Gastrocnemius medialis (tissue), 4 donors: ENCODE results near the gene ANKRD12. TPM values are rescaled to one million over a fixed set of nuclear protein-coding genes. Genes with fewer than 3 reads are reported as not detected.

ENCODE experiments used
- ATAC-seq, 2 donors: fragments of 150-250 bp; one replicate each; pipeline ENCODE4 v1.9.1; 2016
- DNase-seq, 2 donors: peaks; one replicate each; pipeline ENCODE4 v3.0.0-alpha.2; 2019
- H3K27ac ChIP-seq, 4 donors: fragments of 200-600 bp; sonication (generic); 1 replicate in 1 of 4; 2 replicates in 3 of 4; pipeline ENCODE4 v1.5.1; 2016 to 2018; ENCODE audit warnings: mild to moderate bottlenecking in 2 of 4, moderate library complexity in 1 of 4
- H3K27me3 ChIP-seq, 3 donors: fragments of 200-600 bp; sonication (generic) in 2 of 3; 1 replicate in 1 of 3; 2 replicates in 2 of 3; pipeline versions ENCODE4 v1.5.1 to v1.6.0; 2016 to 2019; ENCODE audit warnings: mild to moderate bottlenecking in 1 of 3, moderate library complexity in 1 of 3
- H3K36me3 ChIP-seq, 2 donors: fragments of 200-600 bp; sonication (generic) in 1 of 2; one replicate each; pipeline ENCODE4 v1.5.1; 2017 to 2018
- H3K4me1 ChIP-seq, 2 donors: fragments of 200-600 bp; sonication (generic) in 1 of 2; one replicate each; pipeline ENCODE4 v1.5.1; 2016 to 2017; ENCODE audit warnings: mild to moderate bottlenecking in 2 of 2
- H3K4me3 ChIP-seq, 4 donors: fragments of 200-600 bp; sonication (generic) in 3 of 4; 1 replicate in 1 of 4; 2 replicates in 3 of 4; pipeline ENCODE4 v1.5.1; 2016 to 2019; ENCODE audit warnings: mild to moderate bottlenecking in 2 of 4
- H3K9me3 ChIP-seq, 3 donors: fragments of 200-600 bp; sonication (generic) in 2 of 3; 1 replicate in 1 of 3; 2 replicates in 2 of 3; pipeline ENCODE4 v1.5.1; 2016 to 2019
- CTCF ChIP-seq, 5 experiments: fragments of 450-650 bp in 3 of 5; fragments of 200-600 bp in 2 of 5; sonication (generic) in 2 of 5; IDR thresholded peaks in 4 of 5; conservative IDR thresholded peaks in 1 of 5; 1 replicate in 4 of 5; 2 replicates in 1 of 5; pipeline ENCODE4 v1.5.1; 2016 to 2019; ENCODE audit warnings: antibody characterized with exemption in 5 of 5, mild to moderate bottlenecking in 3 of 5, moderate library complexity in 3 of 5
- POLR2A ChIP-seq, 2 donors: fragments of 450-650 bp; IDR thresholded peaks; one replicate each; pipeline ENCODE4 v1.6.1; 2017; ENCODE audit warnings: antibody characterized with exemption in 2 of 2, mild to moderate bottlenecking in 2 of 2, moderate library complexity in 2 of 2
- in situ Hi-C, 4 donors: fragments of 200-750 bp; cut with MboI; loops; one replicate each; pipeline versions ENCODE4 v1.15.0 to v1.8.0; 2017; ENCODE audit warnings: low sequenced_read_pairs in 4 of 4
- intact Hi-C: fragments of 100-400 bp; cut with DNase I; formaldehyde crosslinking; loops from one replicate; pipeline ENCODE4 v1.15.1; 2023; ENCODE audit warnings: low total_unique reads
- total RNA-seq, 4 donors: library from RNA; depleted of rRNA; stranded (reverse); fragments of >200 nt; gene quantifications; one replicate each; pipeline versions ENCODE4 v1.1.0 to v1.2.3, GENCODE V29; 2016

The ANKRD12 gene
- total RNA-seq, 4 donors from 2014 or later, result 26.9 to 40.1 (median 36.7) TPM

DNA sequence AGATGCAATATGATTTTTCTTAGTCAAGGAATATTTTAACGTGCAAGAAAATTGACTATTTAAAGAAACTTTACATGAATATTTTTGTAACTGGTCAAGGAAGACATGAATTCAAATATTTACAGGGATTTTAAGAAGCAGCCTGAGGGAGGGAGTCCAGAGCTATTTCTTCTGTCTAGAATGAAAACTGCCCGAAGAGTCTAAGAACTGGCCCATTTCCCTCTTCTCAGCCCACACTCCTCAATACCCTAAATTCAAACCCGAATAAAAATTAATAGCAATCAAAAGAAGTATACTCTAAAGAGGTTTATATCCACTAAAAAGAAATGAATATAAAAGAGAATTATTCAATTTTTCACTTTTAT lies 40.6 kb upstream of the ANKRD12 start:
- peaks cover 4 to 6% of the 10 kb centered on the region in 2 donors for H3K4me1 ChIP-seq

GRCh38 chr18:9096685-9097084 lies 39.9 kb upstream of the ANKRD12 start:
- Histone ChIP-seq H3K27me3 (no peaks in the 10 kb centered on the region), H3K9me3 (no peaks in the 10 kb centered on the region), H3K4me3 (no peak overlapping the region), H3K4me1 (peaks cover 6 to 8% of the 10 kb centered on the region in 2 donors), H3K27ac (no peak overlapping the region), H3K36me3 (no peaks in the 10 kb centered on the region)
- in situ Hi-C loops (no loop called here), intact Hi-C loops (no loop called here)
- TF ChIP-seq CTCF (IDR thresholded peaks at IDR 0.05 in 4 of 5, conservative IDR thresholded peaks at IDR 0.05 in 1 of 5), result no peak
- TF ChIP-seq POLR2A (IDR thresholded peaks at IDR 0.05), result no peak
- ATAC-seq (no peak), DNase-seq (no peak)

More for the DNA sequence above, 40.6 kb upstream of the ANKRD12 start:
- no peak overlapping the region for H3K27ac ChIP-seq
- no peaks in the 10 kb centered on the region for H3K27me3 ChIP-seq
- DNase-seq (no peak), ATAC-seq (no peak)
- H3K4me3 ChIP-seq, result no peak overlapping the region
- H3K9me3 ChIP-seq, result no peaks in the 10 kb centered on the region
- in situ Hi-C loops (no loop called here), intact Hi-C loops (no loop called here)
- TF ChIP-seq CTCF (IDR thresholded peaks at IDR 0.05 in 4 of 5, conservative IDR thresholded peaks at IDR 0.05 in 1 of 5), result no peak
- TF ChIP-seq POLR2A (IDR thresholded peaks at IDR 0.05), result no peak
- H3K36me3 ChIP-seq, result no peaks in the 10 kb centered on the region

DNA sequence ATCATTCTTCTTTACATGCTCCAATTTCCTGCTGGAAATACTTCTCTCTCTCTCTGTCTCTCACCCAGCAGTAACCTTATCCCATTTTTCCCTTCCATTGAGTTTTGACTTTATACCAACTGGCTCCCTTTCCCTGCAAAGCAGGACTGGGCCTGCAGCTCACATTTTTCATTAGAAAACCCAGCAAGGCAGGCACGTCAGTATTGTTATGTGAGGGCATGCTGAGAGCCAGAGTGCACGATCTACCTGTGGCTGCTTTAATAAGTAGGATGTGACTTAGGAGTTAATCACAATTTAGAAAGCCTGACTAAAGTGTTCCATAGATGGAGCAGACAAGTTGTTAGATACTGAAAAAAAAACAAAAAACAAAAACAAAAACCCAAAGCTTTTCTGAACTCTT lies 39.2 kb upstream of the ANKRD12 start:
- H3K27ac ChIP-seq, result no peak overlapping the region
- H3K27me3 ChIP-seq, result no peaks in the 10 kb centered on the region
- no peak overlapping the region for H3K4me3 ChIP-seq
- no peaks in the 10 kb centered on the region for H3K9me3 ChIP-seq
- ATAC-seq (no peak), DNase-seq (no peak)
- intact Hi-C loops, result no loop called here
- in situ Hi-C loops, result no loop called here
- TF ChIP-seq POLR2A (IDR thresholded peaks at IDR 0.05) (no peak), CTCF (IDR thresholded peaks at IDR 0.05 in 4 of 5, conservative IDR thresholded peaks at IDR 0.05 in 1 of 5) (no peak)
- H3K36me3 ChIP-seq, result no peaks in the 10 kb centered on the region
- peaks cover 6 to 9% of the 10 kb centered on the region in 2 donors for H3K4me1 ChIP-seq

- intact Hi-C loops, result no loop called here
- TF ChIP-seq POLR2A (IDR thresholded peaks at IDR 0.05) (no peak), CTCF (IDR thresholded peaks at IDR 0.05 in 4 of 5, conservative IDR thresholded peaks at IDR 0.05 in 1 of 5) (no peak)
- in situ Hi-C loops, result loop anchor here in 2 of 4 donors (5.0 to 25.0 kb wide), 2 partner anchors 37 to 1863 kb away; partner anchors contain the start of genes ANKRD12 (in 1 of the 2) and LRRC30 (in 1 of the 2)
- no peaks in the 10 kb centered on the region for H3K36me3 ChIP-seq
- H3K4me1 ChIP-seq, result peaks cover 28 to 31% of the 10 kb centered on the region in 2 donors
- H3K27me3 ChIP-seq, result no peaks in the 10 kb centered on the region
- ATAC-seq, result no peak
- no peak overlapping the region for H3K4me3 ChIP-seq
- peak overlapping the region in 1 of 4 donors; percentile 93 for H3K27ac ChIP-seq
- DNase-seq, result no peak
- no peaks in the 10 kb centered on the region for H3K9me3 ChIP-seq
Observed at GRCh38 chr18:9100796-9101195, 35.8 kb upstream of the ANKRD12 start.
